ENCODE data around the gene SLC17A5.
"Not testable (repeated sequence)": the region's sequence is repeated elsewhere in the genome, so short reads cannot be mapped to it uniquely, and the experiment has no call there.

SLC17A5 gene

GRCh38 chr6:73565767-73566485, 87.9 kb downstream of the SLC17A5 start:
- no peak for FAIRE-seq

GRCh38 chr6:73564578-73565345, 89.0 kb downstream of the SLC17A5 start:
- no peak for FAIRE-seq

- FAIRE-seq, result no peak
Measured at GRCh38 chr6:73562558-73562957, 91.2 kb downstream of the SLC17A5 start.

GRCh38 chr6:73560853-73561407, 92.9 kb downstream of the SLC17A5 start:
- no peak for FAIRE-seq

- peak; percentile 33 for FAIRE-seq
Measured at GRCh38 chr6:73560182-73560732, 93.5 kb downstream of the SLC17A5 start.

- not testable (repeated sequence) for FAIRE-seq
Measured at GRCh38 chr6:73559399-73559794, 94.4 kb downstream of the SLC17A5 start.

GRCh38 chr6:73558624-73559398, 95.0 kb downstream of the SLC17A5 start:
- no peak for FAIRE-seq

GRCh38 chr6:73556836-73557235, 97.0 kb downstream of the SLC17A5 start:
- no peak for FAIRE-seq

- not testable (repeated sequence) for FAIRE-seq
Measured at GRCh38 chr6:73555380-73555949, 98.3 kb downstream of the SLC17A5 start.

GRCh38 chr6:73551115-73551514, 102.7 kb downstream of the SLC17A5 start:
- not testable (repeated sequence) for FAIRE-seq

GRCh38 chr6:73548458-73549446, 105.0 kb downstream of the SLC17A5 start:
- peak; percentile 17 for FAIRE-seq

- no peak for FAIRE-seq
Measured at GRCh38 chr6:73547036-73547435, 106.8 kb downstream of the SLC17A5 start.

All from G401.6 (cell line).